NCI-H1694 treated with DMSO at 0.1 percent for 48 hours (cell line): ENCODE measurements around the gene RPS6KA4.
"Not testable (repeated sequence)": the region's sequence is repeated elsewhere in the genome, so short reads cannot be mapped to it uniquely, and the experiment has no call there.

ENCODE experiments used
- DNase-seq: peaks from one replicate; lab custom pipeline; 2025; lab: John Stamatoyannopoulos, UW

RPS6KA4 gene

GRCh38 chr11:64358907-64359711, at the start of gene RPS6KA4:
Gene RPS6KA4 (plus strand): TSS chr11:64359162. CDS start chr11:64359236, 74 bp downstream.
- DNase-seq, result no peak

- no peak for DNase-seq
Observed at GRCh38 chr11:64312947-64313346, 46.0 kb upstream of the RPS6KA4 start.

DNA sequence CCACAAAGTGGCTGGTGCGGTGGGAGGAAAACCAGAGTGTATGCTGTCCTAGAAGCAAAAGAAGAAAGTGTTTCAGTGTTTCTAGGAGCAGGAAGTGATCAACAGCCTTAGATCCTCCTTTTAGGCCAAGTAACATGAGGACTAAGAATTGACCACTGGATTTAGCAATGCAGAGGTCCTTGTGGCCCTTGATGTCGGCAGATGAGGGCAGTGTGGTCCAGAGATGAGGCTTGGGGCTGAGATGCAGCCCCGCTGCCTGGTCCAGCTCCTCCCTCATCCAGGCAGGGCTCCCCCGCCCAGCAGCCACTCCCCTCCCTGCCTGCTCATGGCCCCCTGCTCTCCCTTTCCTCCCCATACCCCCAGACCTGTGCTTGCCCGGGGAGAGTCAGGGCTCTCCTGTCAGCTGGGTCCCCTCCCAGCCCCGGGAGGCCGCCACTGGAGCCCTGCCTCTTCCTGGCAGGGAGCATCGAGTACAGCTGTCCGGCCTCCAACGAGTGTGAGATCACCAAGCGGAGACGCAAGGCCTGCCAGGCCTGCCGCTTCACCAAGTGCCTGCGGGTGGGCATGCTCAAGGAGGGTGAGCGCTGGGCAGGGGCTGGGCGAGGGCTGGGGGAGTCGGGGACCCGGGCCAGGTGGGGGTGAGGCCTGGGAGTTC, 45.3 kb upstream of the RPS6KA4 start:
- DNase-seq, result no peak

- DNase-seq, result no peak
Observed at GRCh38 chr11:64314146-64314804, 44.7 kb upstream of the RPS6KA4 start.

DNA sequence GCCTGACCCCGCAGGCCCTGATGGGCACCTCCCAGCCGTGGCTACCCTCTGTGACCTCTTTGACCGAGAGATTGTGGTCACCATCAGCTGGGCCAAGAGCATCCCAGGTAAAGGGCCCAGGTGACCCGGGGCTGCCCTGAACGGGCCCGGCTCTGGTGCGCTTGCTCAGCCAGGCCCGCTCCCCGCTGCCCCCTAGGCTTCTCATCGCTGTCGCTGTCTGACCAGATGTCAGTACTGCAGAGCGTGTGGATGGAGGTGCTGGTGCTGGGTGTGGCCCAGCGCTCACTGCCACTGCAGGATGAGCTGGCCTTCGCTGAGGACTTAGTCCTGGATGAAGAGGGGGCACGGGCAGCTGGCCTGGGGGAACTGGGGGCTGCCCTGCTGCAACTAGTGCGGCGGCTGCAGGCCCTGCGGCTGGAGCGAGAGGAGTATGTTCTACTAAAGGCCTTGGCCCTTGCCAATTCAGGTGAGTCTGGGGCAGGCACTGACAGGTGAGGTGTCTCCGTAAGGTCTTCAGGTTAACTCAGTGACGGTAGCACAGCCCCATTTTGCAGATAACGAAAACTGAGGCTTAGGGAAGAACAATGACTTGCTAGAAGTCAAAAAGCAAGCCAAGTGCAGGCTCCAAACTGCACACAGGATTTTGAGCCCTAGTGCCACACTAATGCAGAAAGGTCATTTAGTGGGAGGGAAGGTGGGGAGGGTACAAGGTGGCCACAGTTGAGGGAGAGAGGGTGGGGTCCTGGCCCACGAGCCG, 44.0 kb upstream of the RPS6KA4 start:
- no peak for DNase-seq

GRCh38 chr11:64315667-64316526, 43.1 kb upstream of the RPS6KA4 start:
- DNase-seq, result not testable (repeated sequence)

DNA sequence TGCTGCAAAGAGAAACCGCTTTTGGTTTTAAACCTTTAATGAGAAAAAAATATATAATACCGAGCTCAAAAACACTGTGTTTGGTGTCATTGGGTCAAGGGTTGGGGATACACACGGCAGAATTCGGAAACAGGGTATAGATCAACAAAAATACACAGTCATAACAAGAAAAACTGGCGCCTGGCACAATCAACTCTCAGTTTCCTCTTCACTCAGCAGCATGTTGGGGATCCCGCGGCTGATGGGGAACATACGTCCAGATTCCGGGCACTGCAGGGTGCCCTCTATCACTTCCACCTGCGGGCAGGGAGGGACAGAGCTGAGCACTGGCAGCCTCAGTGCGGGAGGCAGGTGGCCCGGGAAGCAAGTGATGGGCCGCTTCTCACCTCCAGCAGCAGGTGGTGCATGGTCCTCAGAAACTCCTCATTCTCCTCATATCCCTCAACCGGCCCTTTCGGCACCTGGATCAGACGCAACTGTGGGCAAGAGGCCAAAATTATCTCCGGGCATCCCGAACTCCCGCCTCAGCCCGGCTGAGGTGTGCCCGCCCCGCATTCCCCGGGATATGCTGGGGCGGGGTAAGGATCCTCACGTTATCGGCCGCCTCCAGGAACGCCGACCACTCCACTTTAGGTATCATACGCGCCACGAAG, 42.2 kb upstream of the RPS6KA4 start:
- DNase-seq, result no peak

DNA sequence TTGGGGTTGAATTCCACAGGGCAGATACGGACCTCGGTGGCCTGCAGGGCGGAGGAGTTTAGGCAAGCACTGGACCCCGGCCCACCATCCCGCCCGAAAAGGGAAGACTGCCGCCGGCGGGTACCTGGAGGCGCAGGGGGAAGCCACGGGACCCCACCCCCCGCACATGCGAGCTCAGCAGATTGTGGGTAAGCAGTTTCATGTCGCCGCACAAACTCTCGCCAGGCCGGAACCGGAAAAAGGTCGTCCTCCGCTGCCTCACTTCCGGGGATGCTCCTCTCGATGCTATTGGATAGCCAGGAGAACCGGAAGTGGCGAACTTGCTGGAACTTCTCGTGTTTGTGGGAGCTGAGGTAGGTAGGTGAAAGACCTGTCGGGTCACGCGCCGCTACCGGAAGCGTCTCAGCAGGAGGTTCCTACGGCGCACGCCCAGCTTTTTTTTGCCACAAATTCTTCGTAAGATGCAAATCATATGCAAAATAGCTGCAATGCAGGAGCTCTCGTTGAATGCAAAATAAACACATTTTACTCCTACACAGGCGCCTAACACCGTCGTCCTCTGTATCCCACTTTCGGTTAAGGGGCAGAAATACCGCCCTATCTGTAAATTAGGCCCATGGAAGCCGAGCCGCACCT, 41.5 kb upstream of the RPS6KA4 start, which contains the start of gene TRMT112:
Gene TRMT112, minus strand, starts transcription at position 235 of the 636 bp plus-strand sequence. Its CDS starts 33 bp downstream, at position 202.
- peak; percentile 96 for DNase-seq

DNA sequence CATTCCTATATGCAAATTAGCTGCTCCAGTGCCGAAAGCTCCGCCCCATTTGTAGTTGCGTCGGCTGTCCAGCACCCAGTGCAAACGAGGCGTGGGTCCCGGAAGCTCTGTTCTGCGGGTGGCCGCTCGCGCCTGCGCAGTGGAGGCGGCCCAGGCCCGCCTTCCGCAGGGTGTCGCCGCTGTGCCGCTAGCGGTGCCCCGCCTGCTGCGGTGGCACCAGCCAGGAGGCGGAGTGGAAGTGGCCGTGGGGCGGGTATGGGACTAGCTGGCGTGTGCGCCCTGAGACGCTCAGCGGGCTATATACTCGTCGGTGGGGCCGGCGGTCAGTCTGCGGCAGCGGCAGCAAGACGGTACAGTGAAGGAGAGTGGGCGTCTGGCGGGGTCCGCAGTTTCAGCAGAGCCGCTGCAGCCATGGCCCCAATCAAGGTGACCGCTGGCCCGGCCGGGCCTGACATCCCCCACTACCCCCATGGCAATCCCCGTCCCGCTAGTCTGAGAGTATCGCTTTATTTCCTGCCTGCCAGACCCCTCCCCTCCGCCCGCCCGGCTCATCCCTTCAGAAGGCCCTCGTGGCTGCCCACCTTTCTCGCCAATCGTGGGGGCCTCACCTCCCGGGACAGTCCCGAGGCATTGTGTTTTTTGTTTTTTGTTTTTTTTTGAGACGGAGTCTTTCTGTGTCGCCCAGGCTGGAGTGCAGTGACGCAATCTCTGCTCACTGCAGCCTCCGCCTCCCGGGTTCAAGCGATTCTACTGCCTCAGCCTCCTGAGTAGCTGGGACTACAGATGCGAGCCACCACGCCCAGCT, 40.8 kb upstream of the RPS6KA4 start, which contains the start of gene PRDX5:
Gene PRDX5, plus strand, starts transcription at position 161 of the 805 bp plus-strand sequence. Its CDS starts 95 bp downstream, at position 256.
- peak; percentile 92 for DNase-seq

DNA sequence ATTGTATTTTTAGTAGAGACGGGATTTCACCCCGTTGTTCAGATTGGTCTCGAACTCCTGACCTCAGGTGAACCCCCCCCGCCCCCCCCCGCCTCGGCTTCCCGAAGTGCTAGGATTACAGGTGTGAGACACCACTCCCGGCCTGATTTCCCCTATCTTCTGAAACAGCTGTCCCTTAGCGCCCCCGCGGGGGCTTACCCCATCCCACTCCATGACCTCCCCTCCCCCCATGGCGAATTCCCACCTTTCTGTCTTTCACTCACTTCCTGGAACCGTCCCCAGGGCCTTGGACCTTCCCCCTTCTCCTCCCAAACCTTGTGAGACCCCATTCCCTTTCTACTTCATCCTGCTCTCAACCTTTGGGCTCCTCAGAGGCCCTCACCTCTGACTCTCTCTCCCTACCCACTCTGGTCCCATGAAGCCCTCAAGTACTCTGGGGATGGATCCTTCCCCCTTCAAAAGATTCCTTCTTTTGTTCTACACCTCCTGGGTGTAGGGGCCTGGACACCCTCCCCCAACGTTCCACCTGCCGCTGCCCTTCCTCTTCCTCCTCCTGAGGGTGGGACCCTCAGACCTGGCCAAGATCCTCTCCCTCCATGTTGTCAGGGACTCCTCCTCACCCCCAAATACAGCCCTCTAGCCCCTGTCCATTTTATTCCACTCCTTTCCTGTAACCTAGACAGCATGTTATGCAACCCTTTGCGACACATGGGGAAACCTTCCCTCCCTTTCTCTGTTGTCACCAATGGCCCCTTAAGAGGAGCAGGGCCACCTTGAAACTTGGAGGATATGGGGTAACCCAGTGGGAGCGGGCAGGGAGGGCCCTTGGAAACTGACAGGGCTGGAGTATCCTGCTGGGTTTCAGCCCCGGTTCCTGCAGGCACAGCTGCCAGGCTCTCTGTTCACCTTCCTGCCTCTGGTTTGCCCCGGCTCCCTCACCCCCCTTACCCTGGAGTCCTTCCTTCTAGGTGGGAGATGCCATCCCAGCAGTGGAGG, 39.9 kb upstream of the RPS6KA4 start:
- DNase-seq, result no peak

- DNase-seq, result no peak
Observed at GRCh38 chr11:64320556-64320955, 38.4 kb upstream of the RPS6KA4 start.

GRCh38 chr11:64321026-64321425, 37.9 kb upstream of the RPS6KA4 start:
- DNase-seq, result no peak

DNA sequence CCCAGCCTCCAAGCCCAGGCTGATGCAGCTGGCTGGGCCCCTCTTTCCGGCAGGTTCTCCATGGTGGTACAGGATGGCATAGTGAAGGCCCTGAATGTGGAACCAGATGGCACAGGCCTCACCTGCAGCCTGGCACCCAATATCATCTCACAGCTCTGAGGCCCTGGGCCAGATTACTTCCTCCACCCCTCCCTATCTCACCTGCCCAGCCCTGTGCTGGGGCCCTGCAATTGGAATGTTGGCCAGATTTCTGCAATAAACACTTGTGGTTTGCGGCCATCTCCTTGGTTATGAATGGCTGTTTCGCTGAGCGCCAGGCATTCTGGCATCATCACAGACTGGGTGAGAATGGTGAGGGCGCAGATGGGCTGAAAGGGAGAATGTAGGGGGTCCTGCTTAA, 37.4 kb upstream of the RPS6KA4 start:
- DNase-seq, result no peak

DNA sequence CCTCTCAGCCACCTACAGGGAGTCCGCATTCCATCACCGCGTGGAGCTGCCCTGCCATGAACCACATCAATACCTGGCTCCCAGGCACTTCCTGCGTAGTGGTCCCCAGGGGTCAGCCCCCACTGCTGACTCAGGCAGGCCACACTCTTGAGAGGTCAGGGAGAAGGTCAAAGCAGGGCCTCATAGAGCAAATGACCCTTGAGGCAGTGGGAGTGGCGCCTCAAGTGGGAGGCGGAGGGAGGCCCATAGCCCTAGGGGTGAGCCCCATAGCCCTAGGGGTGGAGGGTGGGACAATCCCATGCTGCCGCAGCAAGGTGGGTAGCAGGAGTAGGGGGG, 36.1 kb upstream of the RPS6KA4 start:
- no peak for DNase-seq

DNA sequence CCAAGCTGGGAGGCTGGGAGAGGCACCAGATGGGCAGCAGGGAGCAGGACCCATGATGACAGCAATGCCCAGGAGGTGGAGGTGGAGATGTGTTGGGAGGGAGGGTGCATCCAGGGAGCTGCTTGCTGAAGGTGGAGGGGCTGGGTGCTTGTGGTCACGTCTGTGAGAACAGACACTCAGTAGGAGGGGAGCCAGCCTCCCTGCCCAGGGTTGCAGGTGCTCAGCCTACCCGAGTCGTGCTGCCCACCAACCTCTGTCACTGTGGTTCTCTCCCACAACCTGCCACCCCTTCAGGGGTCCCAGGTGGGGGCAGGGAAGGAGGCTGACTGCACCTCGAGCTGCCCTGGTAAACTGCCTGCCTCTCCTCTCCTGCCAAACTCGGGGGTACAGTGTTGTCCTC, 35.6 kb upstream of the RPS6KA4 start:
- no peak for DNase-seq

- not testable (repeated sequence) for DNase-seq
Observed at GRCh38 chr11:64323984-64324383, 35.0 kb upstream of the RPS6KA4 start.

DNA sequence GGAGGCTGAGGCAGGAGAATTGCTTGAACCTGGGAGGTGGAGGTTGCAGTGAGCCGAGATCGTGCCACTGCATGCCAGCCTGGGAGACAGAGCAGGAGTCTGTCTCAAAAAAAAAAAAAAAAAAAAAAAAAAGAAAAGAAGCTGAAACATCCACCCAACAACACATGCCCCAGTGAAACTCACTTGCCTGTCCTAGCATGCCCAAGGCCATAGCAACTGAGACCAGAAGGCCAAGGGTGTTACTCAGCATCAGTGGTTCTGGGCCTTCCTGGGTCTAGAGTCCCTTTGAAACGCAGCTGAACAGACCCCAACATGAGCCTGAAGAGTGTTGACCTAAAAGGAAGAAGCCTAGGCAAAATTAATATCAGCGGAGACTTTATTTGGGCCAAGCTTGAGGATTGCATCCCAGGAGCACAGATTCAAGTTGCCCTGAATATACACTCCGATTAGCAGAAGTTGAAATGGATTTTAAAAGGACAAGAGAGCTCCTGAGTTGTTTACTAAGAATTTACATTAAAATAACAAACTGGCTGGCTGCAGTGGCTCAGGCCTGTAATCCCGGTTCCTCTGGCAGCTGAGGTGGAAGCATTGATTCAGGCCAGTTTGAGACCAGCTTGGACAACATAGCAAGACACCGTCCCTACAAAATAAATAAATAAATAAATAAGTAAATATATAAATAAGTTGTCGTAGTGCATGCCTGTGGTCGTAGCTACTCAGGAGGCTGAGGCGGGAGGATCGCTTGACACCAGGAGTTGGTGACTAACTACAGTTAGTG, 34.1 kb upstream of the RPS6KA4 start:
- no peak for DNase-seq
